K562 (cell line): Measurements from ENCODE around the gene MTHFR. TPM values are rescaled to one million over a fixed set of nuclear protein-coding genes. Genes with fewer than 3 reads are reported as not detected.

Experiments
- ATAC-seq: fragments of 200-7000 bp; cut with Tn5 transposase; 3 replicates; pipeline ENCODE4 v1.9.1; 2020; ENCODE audit warnings: moderate library complexity
- BruUV-seq: library from RNA; stranded (reverse); fragments of 400-500 nt; replicated peaks from 2 replicates; lab custom pipeline; 2021; lab: Mats Ljungman, UMichigan
- CTCF ChIA-PET: fragments of 300-600 bp; formaldehyde crosslinking; extraction: SDS; loops from one replicate; lab custom pipeline; 2021; ENCODE audit warnings: low intra/inter-chr PET ratio; lab: Yijun Ruan, JAX
- POLR2A ChIA-PET: fragments of 300-600, 350-650 bp; sonication (Branson Sonifier 250); formaldehyde crosslinking; extraction: SDS; loops from one replicate; lab custom pipeline; 2021; ENCODE audit warnings: antibody characterized with exemption, inconsistent platforms; lab: Yijun Ruan, JAX
- DNase-seq, 4 experiments: peaks; one replicate each; pipeline versions ENCODE4 v3.0.0 to v3.0.0-alpha.2; 2011 to 2018; ENCODE audit warnings: low spot score in 3 of 4, mixed read lengths in 3 of 4; ENCODE audit errors: extremely low read depth in 1 of 4
- FAIRE-seq: peaks from 2 replicates; lab custom pipeline; 2011; peaks lifted over from hg19 to GRCh38; lab: Jason Lieb, UNC
- H2AFZ ChIP-seq: 2 replicates; pipeline ENCODE4 v1.6.0; 2011; ENCODE audit warnings: low read depth, low read length, control low read depth, inconsistent platforms
- H3K27ac ChIP-seq: fragments of 200-600 bp; 3 replicates; pipeline ENCODE4 v1.8.0; 2011; ENCODE audit warnings: low read depth, mild to moderate bottlenecking, control low read depth, inconsistent platforms, low read length, moderate library complexity, mixed read lengths; ENCODE audit errors: extremely low read depth
- H3K27me3 ChIP-seq, 2 experiments: fragments of 300-600 bp in 1 of 2; 2 replicates in 1 of 2; 3 replicates in 1 of 2; pipeline versions ENCODE4 v1.6.0 to v1.8.0; 2011; ENCODE audit warnings: inconsistent platforms in 2 of 2, low read length in 2 of 2, mild to moderate bottlenecking in 1 of 2, mixed read lengths in 1 of 2, moderate library complexity in 1 of 2; ENCODE audit not compliant: control insufficient read depth in 2 of 2, insufficient read depth in 2 of 2
- H3K36me3 ChIP-seq: fragments of 300-600 bp; 3 replicates; pipeline ENCODE4 v1.8.0; 2011; ENCODE audit warnings: mild to moderate bottlenecking, low read length, inconsistent platforms; ENCODE audit not compliant: control insufficient read depth, insufficient read depth
- H3K4me1 ChIP-seq, 2 experiments: fragments of 200-600 bp in 1 of 2; replicated peaks in 1 of 2; 2 replicates in 1 of 2; 3 replicates in 1 of 2; pipeline versions ENCODE4 v1.5.1 to v1.8.0; 2011; ENCODE audit warnings: inconsistent platforms in 2 of 2, low read length in 2 of 2, mild to moderate bottlenecking in 1 of 2, mixed read lengths in 1 of 2, moderate library complexity in 1 of 2; ENCODE audit not compliant: control insufficient read depth in 2 of 2, insufficient read depth in 2 of 2
- H3K4me2 ChIP-seq: 2 replicates; pipeline ENCODE4 v1.6.1; 2011; ENCODE audit warnings: low read length, control low read depth, inconsistent platforms, mixed read lengths; ENCODE audit not compliant: insufficient read depth
- H3K4me3 ChIP-seq: fragments of 200-600 bp; sonication (generic), shearing (Covaris generic); 2 replicates; pipeline ENCODE4 v1.5.1; 2016; ENCODE audit warnings: control low read depth, inconsistent platforms
- H3K79me2 ChIP-seq: fragments of 200-600 bp; 3 replicates; pipeline ENCODE4 v1.8.0; 2011; ENCODE audit warnings: low read length, inconsistent platforms; ENCODE audit not compliant: control insufficient read depth, insufficient read depth
- H3K9ac ChIP-seq, 2 experiments: 2 replicates each; pipeline versions ENCODE4 v1.6.0 to v1.6.1; 2011; ENCODE audit warnings: low read depth in 2 of 2, low read length in 2 of 2, control low read depth in 1 of 2, inconsistent platforms in 1 of 2, mild to moderate bottlenecking in 1 of 2, mixed read lengths in 1 of 2; ENCODE audit not compliant: insufficient read depth in 1 of 2
- H3K9me1 ChIP-seq: one replicate; pipeline ENCODE4 v1.6.0; 2011; ENCODE audit warnings: inconsistent platforms, mild to moderate bottlenecking, low read length, moderate library complexity; ENCODE audit not compliant: control insufficient read depth, insufficient read depth
- H3K9me3 ChIP-seq: replicated peaks from 2 replicates; pipeline ENCODE4 v1.5.1; 2011; ENCODE audit warnings: low read depth, low read length, inconsistent platforms; ENCODE audit not compliant: control insufficient read depth, insufficient read depth
- H4K20me1 ChIP-seq: replicated peaks from 2 replicates; pipeline ENCODE4 v1.6.1; 2011; ENCODE audit warnings: low read length, inconsistent platforms, mixed read lengths; ENCODE audit not compliant: control insufficient read depth, insufficient read depth
- NONO ChIP-seq, 2 experiments: fragments of 200-400 bp in 1 of 2; fragments of 450-650 bp in 1 of 2; formaldehyde crosslinking in 1 of 2; IDR thresholded peaks; 2 replicates each; pipeline ENCODE4 v1.6.1; 2017; ENCODE audit warnings: low read depth in 2 of 2, mild to moderate bottlenecking in 2 of 2, moderate library complexity in 2 of 2, low read length in 1 of 2
- RBBP5 ChIP-seq: fragments of 200-600 bp; sonication (generic); IDR thresholded peaks from 2 replicates; pipeline ENCODE4 v1.6.1; 2012; ENCODE audit warnings: borderline replicate concordance, mild to moderate bottlenecking, low read length, control low read depth, inconsistent platforms; ENCODE audit not compliant: insufficient read depth, poor library complexity, severe bottlenecking
- WGBS: fragments of 100-300 bp; shearing (Covaris generic); methylation state at CpG from one replicate; pipeline ENCODE4 v1.1.6; 2016; ENCODE audit warnings: low coverage, mixed read lengths; ENCODE audit not compliant: insufficient coverage; ENCODE audit errors: missing lambda C conversion rate; 5-methylcytosine and 5-hydroxymethylcytosine counted together
- in situ Hi-C: fragments of 300-500 bp; cut with MboI; formaldehyde crosslinking; loops from 4 replicates; pipeline ENCODE4 v1.15.0; 2018; ENCODE audit warnings: inconsistent platforms, mixed read lengths
- intact Hi-C: fragments of 100-400 bp; cut with micrococcal nuclease; formaldehyde crosslinking; loops from 2 replicates; pipeline ENCODE4 v1.14.2; 2022
- polyA plus RNA-seq, 8 experiments: library from polyadenylated mRNA; depleted of rRNA in 4 of 8; stranded (reverse) in 5 of 8; unstranded in 3 of 8; fragments of >200 nt; fragmentation: Nextera tagmentation in 2 of 8; fragmentation: Illumina TruSeq in 1 of 8; extraction: Ambion mirVana in 2 of 8; extraction: Trizol in 1 of 8; gene quantifications; 2 replicates each; pipeline versions ENCODE4 v1.2.1 to v1.2.3, GENCODE V29; 2011 to 2014; ENCODE audit warnings: inconsistent platforms in 1 of 8, missing spikeins in 1 of 8
- total RNA-seq, 7 experiments: library from RNA; depleted of rRNA in 6 of 7; stranded (reverse); fragments of >200 nt in 6 of 7; fragmentation: Illumina TruSeq in 2 of 7; extraction: Trizol in 2 of 7; gene quantifications; 2 replicates each; pipeline versions ENCODE4 v1.2.1 to v1.2.3, GENCODE V29; 2011 to 2021; ENCODE audit warnings: low replicate concordance in 1 of 7
- TF ChIP-seq, protein P1 (sequence below): sonication (generic); formaldehyde crosslinking; IDR thresholded peaks from 2 replicates; pipeline ENCODE4 v1.8.0; 2023; ENCODE audit warnings: mild to moderate bottlenecking, missing genetic modification reagents

The MTHFR gene
- total and polyA plus RNA-seq, 9 of the 15 experiments (the other 6 are each of a cell fraction or from before 2014, with no cell fraction given): 5.0 to 104 (median 62.6) TPM

DNA sequence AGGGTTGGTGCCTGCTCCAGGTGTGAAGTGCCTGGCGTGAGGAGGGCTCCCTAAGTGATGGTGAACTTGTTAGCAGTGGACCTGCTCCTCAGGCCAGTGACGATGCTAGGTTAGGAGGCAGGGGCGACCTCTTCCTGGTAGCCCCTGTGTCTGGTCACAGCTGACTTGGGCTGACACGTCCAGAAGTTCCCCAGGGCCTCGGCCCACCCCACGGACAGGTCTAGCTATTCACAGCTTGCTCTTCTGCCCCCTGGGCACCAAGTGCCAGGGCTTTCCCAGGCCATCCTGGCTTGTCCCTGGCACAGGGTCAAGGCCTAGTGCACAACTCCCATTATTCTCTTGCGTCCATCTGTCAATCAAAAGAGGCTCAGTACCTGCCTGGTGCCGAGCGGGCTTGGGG is 54.7 kb downstream of the MTHFR start:
- intact Hi-C loops: no loop called here
- no peak overlapping the region for H2AFZ ChIP-seq
- CTCF ChIA-PET: no interaction called here
- WGBS: 93% methylated on average over 9 of the region's 9 CpGs
- H3K4me2 ChIP-seq: no peak overlapping the region
- peaks cover 31 to 52% of the 10 kb centered on the region in 2 experiments for H3K4me1 ChIP-seq
- H3K27ac ChIP-seq: no peak overlapping the region
- no peak overlapping the region for H3K4me3 ChIP-seq
- POLR2A ChIA-PET: no interaction called here
- FAIRE-seq: no peak
- no peaks in the 10 kb centered on the region for H3K9me1 ChIP-seq
- H3K36me3 ChIP-seq: peaks cover 45% of the 10 kb centered on the region; the same call in 2 of the 3 replicates
- no peaks in the 10 kb centered on the region for H4K20me1 ChIP-seq
- BruUV-seq: no TSS peak
- ATAC-seq: no peak
- in situ Hi-C loops: no loop called here
- DNase-seq: no peak
- H3K9ac ChIP-seq: no peak overlapping the region
- H3K27me3 ChIP-seq: no peaks in the 10 kb centered on the region
- H3K79me2 ChIP-seq: no peaks in the 10 kb centered on the region
- no peaks in the 10 kb centered on the region for H3K9me3 ChIP-seq
- peak; percentile 14 for TF ChIP-seq RBBP5
- TF ChIP-seq NONO (IDR thresholded peaks at IDR 0.05; ENCODE audit: low read depth in 2 of 2, low read length in 1 of 2): no peak
- TF ChIP-seq, all 486 proteins: peak for 1

DNA sequence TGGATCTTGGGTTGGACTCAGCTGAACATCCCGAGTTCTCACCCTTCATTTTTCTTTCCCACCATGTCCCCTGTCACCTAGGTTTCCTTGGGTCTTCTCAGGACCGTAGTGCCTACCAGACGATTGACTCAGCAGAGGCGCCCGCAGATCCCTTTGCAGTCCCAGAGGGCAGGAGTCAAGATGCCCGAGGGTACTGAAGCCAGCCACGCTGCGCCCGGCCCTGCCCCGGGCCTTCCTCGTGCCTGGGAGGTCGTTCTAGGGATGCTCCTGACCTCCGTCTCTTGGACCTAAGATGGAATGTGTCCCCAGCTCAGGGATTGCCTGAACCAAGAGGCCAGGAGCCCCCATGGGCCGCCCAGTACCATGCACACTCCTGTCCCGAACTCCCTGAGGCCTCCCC is 55.8 kb downstream of the MTHFR start:
- ATAC-seq (no peak), DNase-seq (no peak), FAIRE-seq (no peak)
- no peak overlapping the region for H3K4me2 ChIP-seq
- peaks cover 53% of the 10 kb centered on the region; the same call in 2 of the 3 replicates for H3K36me3 ChIP-seq
- ChIA-PET POLR2A (interaction anchor here (0.6 to 1.4 kb wide), 4 partner anchors 26 to 88 kb away, joined by 3 to 5 read pairs (median 3); partner anchors contain the start of genes CLCN6 and MTHFR), CTCF (interaction anchor here (1.0 to 2.8 kb wide), 3 partner anchors 86 to 104 kb away, joined by 3 to 22 read pairs (median 8); partner anchors contain the start of gene FBXO6)
- no TSS peak for BruUV-seq
- TF ChIP-seq, protein P1, sequence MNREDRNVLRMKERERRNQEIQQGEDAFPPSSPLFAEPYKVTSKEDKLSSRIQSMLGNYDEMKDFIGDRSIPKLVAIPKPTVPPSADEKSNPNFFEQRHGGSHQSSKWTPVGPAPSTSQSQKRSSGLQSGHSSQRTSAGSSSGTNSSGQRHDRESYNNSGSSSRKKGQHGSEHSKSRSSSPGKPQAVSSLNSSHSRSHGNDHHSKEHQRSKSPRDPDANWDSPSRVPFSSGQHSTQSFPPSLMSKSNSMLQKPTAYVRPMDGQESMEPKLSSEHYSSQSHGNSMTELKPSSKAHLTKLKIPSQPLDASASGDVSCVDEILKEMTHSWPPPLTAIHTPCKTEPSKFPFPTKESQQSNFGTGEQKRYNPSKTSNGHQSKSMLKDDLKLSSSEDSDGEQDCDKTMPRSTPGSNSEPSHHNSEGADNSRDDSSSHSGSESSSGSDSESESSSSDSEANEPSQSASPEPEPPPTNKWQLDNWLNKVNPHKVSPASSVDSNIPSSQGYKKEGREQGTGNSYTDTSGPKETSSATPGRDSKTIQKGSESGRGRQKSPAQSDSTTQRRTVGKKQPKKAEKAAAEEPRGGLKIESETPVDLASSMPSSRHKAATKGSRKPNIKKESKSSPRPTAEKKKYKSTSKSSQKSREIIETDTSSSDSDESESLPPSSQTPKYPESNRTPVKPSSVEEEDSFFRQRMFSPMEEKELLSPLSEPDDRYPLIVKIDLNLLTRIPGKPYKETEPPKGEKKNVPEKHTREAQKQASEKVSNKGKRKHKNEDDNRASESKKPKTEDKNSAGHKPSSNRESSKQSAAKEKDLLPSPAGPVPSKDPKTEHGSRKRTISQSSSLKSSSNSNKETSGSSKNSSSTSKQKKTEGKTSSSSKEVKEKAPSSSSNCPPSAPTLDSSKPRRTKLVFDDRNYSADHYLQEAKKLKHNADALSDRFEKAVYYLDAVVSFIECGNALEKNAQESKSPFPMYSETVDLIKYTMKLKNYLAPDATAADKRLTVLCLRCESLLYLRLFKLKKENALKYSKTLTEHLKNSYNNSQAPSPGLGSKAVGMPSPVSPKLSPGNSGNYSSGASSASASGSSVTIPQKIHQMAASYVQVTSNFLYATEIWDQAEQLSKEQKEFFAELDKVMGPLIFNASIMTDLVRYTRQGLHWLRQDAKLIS: no peak
- peaks cover 31 to 58% of the 10 kb centered on the region in 2 experiments for H3K4me1 ChIP-seq
- in situ Hi-C loops (no loop called here), intact Hi-C loops (loop anchor here (1.0 to 2.0 kb wide), 2 partner anchors 31 to 99 kb away; no protein-coding TSS in a partner anchor)
- no peak overlapping the region for H2AFZ ChIP-seq
- no peak overlapping the region; a peak in 1 of 4 replicates for H3K9ac ChIP-seq
- H3K27ac ChIP-seq: no peak overlapping the region
- no peak overlapping the region for H3K4me3 ChIP-seq
- no peaks in the 10 kb centered on the region for H3K9me1 ChIP-seq
- H3K9me3 ChIP-seq: no peaks in the 10 kb centered on the region
- H3K79me2 ChIP-seq: no peaks in the 10 kb centered on the region
- H4K20me1 ChIP-seq: no peaks in the 10 kb centered on the region
- 75% methylated on average over 11 of the region's 15 CpGs for WGBS
- H3K27me3 ChIP-seq: no peaks in the 10 kb centered on the region
